DMS114 treated with DMSO at 0.1 percent for 48 hours (cell line): ENCODE results near the gene FHIP1B.

Experiments
- DNase-seq: peaks from one replicate; lab custom pipeline; 2025; ENCODE audit not compliant: unreplicated experiment; lab: John Stamatoyannopoulos, UW

The FHIP1B gene

GRCh38 chr11:6240139-6240538 lies 5.7 kb upstream of the FHIP1B start:
- no peak for DNase-seq

GRCh38 chr11:6238902-6239301 lies 4.5 kb upstream of the FHIP1B start, which contains the start of gene CNGA4:
CNGA4 (plus strand) TSS chr11:6239089; CDS start chr11:6239207, 118 bp downstream.
- DNase-seq: no peak

GRCh38 chr11:6237761-6238302 lies 3.4 kb upstream of the FHIP1B start:
- no peak for DNase-seq

GRCh38 chr11:6237266-6237665 lies 2.8 kb upstream of the FHIP1B start:
- no peak for DNase-seq

GRCh38 chr11:6233984-6234386 lies 451 bp downstream of the FHIP1B start:
- DNase-seq: no peak

DNA sequence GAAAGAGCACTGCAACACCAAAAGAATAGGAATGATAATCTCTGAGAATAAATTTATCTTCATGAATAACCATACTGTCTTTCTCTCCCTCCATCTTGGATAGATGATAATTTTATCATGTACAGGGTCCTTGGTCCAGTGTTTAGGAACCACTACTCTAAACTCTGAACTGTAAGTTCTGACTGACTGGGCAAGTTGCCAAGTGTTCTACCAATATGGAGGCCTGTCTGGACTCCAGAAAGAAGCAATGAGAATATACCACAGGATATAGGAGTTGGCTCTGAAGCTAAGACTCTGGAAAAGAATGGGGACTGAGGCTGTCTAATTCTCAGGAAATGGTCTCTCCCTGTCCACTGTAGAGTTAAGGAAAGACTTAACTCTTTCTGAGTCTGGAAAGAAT lies 1.5 kb downstream of the FHIP1B start:
- DNase-seq: no peak

GRCh38 chr11:6229911-6230310 lies 4.5 kb downstream of the FHIP1B start:
- DNase-seq: no peak

GRCh38 chr11:6228520-6228919 lies 5.9 kb downstream of the FHIP1B start:
- DNase-seq: no peak

DNA sequence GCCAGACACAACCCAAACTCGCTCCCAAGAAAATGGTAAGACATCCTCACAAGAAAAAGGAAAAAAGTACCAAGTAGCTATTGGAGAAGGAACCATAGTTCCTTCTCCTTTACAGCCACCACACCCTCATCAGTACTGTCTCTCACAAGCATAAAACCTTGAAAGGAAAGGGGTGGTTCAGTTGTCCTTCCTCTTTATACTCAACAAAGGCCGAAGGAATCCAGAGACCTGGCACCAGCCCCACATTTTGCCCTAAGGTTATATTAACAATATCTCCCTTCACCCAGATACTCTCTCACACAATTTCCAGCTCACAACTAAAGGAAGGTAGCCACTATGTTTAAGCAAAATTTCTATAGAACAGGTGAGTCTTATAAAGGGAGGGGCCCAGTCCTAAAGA lies 8.5 kb downstream of the FHIP1B start:
- DNase-seq: no peak

- DNase-seq: no peak
Measured at GRCh38 chr11:6225024-6225423, 9.4 kb downstream of the FHIP1B start.

DNA sequence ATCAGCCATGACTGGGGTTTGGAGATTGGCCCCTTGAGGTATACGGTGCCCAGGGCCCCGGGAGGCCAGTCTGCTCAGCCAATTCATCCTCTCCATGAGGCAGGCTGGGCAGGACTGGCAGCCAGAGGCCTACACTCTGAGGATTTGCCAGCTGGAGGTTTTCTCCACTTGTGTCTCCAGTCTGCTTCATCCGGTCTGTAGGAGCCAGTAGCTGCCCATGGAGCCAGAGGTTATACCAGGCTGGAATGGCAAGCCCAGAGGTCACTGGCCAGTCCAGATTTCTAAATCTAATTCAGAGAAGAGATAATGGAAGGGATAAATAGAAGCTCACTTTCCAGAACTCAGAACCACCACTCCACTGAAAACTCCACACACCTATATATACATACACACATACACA lies 10.0 kb downstream of the FHIP1B start:
- no peak for DNase-seq

- DNase-seq: no peak
Measured at GRCh38 chr11:6223854-6224253, 10.6 kb downstream of the FHIP1B start.

DNA sequence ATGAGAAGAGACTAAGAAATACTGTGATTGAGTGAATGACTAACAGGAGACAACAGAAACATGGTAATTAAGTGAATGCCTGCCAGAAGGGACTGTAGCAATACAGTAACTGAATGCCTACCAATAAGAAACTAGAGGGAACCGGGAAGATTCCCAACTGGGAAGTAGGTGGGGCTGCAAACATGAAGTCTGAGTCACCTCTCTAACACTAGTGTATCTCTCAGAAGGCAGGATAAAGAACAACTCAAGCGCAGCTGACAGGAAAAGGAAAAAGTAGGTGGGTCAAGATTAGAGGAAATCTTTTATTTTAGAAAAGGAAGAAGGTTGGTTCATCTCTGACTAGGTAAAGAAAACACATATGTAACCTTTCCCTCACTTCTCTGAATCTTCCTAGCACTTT lies 15.1 kb downstream of the FHIP1B start:
- DNase-seq: no peak

- no peak for DNase-seq
Measured at GRCh38 chr11:6217722-6218121, 16.7 kb downstream of the FHIP1B start.

DNA sequence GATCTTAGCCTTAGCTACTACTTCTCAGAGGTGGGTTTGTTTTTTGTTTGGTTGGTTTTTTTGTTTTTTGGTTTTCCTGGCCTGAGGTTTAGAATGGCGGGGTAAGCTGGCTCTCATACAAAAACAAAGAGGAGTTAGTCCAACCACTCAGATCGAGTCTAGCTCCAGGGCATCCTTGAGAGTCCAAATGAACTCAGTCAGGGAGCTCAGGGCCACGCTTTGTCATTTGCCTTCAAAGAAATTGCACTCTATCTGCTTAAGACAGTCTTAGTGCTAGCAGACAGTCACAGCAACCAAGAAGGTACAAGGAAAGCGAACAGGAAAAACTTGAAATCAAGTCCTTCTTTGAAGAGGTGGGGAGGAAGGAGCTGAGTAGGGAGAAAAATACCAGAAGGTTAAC lies 17.9 kb downstream of the FHIP1B start:
- DNase-seq: no peak

- DNase-seq: no peak
Measured at GRCh38 chr11:6214530-6214929, 19.9 kb downstream of the FHIP1B start.

GRCh38 chr11:6210274-6210955 lies 24.0 kb downstream of the FHIP1B start:
- no peak for DNase-seq

DNA sequence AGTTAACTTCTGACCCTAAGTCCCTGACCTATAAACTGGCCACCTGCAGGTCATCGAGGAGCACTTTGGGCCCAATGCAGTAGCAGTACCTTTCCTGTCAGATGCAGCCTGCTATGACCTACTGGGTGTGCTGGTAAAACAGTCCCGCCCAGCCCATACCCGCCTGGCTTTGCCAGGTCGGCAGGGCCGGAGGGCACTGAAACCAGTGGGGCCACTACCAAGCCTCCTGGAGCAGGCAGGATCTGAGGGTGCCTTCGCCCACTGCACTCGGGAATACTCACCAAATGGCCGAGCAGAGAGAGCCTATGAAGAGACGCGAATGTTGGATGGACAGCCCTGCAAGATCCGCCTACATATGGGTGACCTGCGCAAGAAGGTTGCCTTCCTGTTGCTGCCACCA lies 24.6 kb downstream of the FHIP1B start:
- no peak for DNase-seq

DNA sequence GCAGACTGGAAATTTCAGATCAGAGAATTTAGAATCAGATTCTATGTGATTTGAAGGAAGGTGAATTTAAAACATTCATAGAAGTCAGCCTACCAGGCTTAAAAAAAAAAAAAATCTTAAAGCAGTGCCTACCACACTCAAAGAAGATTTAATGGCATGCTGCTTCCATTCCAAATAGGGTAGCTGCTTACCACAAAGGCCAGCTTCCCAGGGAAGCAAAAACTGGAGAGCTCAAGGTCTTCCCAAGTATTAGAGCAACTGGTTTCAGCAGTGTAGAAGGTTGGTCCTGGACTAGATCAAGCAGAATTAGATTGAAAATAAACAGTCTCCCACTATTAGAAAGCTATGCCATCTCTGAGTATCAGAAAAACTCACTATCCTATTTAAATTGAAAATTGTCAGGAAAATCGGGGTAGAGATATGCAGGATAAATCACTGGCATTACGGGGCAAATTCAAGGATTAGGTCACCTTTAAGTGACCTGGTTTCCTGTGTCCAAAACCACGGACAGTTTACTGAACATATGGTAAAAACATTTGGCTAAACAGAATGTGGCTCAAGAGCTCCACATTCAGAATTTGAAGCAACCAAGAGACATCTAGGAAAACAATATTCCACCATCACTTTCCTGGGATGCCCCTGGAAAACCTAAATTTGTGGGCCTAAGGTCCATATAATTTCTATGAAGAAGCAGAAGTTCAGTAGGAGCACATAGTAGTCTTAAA lies 27.8 kb downstream of the FHIP1B start:
- no peak for DNase-seq

DNA sequence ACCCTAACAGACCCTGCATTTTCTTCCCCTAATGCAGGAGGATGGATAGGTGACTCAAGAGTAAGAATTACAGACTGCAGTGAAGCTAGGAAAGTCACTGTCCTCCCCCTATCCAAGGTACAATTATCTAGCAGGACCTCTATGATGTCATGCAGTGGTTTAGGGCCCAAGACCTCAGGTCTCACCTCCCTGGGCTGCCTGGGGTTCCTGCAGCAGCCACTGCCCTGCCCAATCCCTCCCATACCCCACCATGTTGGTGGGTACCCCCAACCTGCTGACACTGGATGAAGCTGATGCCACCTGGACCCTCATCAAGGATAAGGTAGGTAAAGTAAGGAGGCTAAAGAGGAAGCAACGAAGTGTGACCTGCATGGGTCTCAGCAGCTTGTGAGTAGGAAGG lies 29.1 kb downstream of the FHIP1B start, which contains the start of gene C11orf42:
TSS of gene C11orf42 (plus strand) at position 192 of the 400 bp plus-strand sequence. CDS start at position 251, 59 bp downstream.
- DNase-seq: no peak

DNA sequence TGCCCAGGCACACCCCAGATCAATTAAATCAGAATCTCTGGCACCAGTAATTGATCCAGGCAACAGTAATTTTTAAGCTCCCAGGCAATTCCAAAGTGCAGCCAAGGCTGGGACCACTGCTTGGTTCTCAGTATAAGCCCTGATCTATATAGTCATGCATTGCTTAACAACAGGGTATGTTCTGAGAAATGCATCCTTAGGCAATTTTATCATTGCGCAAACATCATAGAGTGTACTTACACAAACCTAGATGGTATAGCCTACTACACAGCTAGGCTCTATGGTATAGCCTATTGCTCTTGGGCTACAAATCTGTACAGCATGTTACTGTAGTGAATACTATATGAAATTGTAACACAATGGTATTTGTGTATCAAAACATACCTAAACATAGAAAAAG lies 29.7 kb downstream of the FHIP1B start:
- DNase-seq: no peak

DNA sequence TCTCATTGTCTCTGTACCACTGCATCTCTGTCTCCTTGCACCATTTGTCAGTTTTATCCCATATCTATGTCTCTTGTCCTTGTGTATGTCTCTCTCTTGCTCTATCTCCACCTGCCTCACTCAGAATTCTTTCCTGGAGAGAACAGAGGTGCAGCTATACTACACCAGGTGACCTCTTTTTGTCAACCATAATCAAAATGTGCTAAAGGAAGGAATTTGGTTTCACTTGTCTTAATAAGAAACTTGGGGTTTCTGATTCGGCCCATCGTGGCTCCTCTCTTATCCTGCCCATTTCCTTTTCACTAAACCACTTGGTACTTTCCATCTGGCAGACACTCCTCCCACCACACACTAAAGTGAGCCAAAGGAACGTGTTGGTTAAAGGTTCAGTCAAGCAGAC lies 31.1 kb downstream of the FHIP1B start:
- no peak for DNase-seq
